ENCODE measurements around the gene IFITM5. TPM values are rescaled to one million over a fixed set of nuclear protein-coding genes. Genes with fewer than 3 reads are reported as not detected.

Gene IFITM5
- total and polyA plus RNA-seq, 2 donors (not counting 1 experiment from before 2014, with no cell fraction given), result not detected

- Histone ChIP-seq H3K79me2 (ENCODE audit: control insufficient read depth, insufficient read depth, low read length) (peaks cover 8% of the 10 kb centered on the region), H2AFZ (ENCODE audit: insufficient read depth, low read depth, low read length, poor library complexity, severe bottlenecking) (no peak overlapping the region), H4K20me1 (ENCODE audit: control insufficient read depth, insufficient read depth, low read length, poor library complexity, severe bottlenecking) (no peaks in the 10 kb centered on the region), H3K36me3 (replicated peaks in 1 of 2; ENCODE audit: control extremely low read depth in 1 of 2, control insufficient read depth in 1 of 2, extremely low read depth in 1 of 2, insufficient read depth in 2 of 2, low read length in 1 of 2) (no peaks in the 10 kb centered on the region), H3K9ac (ENCODE audit: low read length) (peak overlapping the region; percentile 28), H3K27me3 (replicated peaks in 1 of 4; ENCODE audit: control extremely low read depth in 1 of 4, control insufficient read depth in 3 of 4, insufficient read depth in 4 of 4, low read length in 3 of 4) (peaks cover 0 to 18% (median 3%) of the 10 kb centered on the region in 4 experiments), H3K4me2 (replicated peaks; ENCODE audit: low read depth, low read length, poor library complexity, severe bottlenecking) (peak overlapping the region; percentile 99), H3K4me1 (ENCODE audit: control insufficient read depth in 2 of 2, insufficient read depth in 2 of 2, low read length in 2 of 2) (peaks cover 18 to 25% of the 10 kb centered on the region in 2 donors), H3K4me3 (ENCODE audit: control extremely low read depth in 1 of 5, extremely low read depth in 1 of 5, insufficient read depth in 1 of 5, low read depth in 2 of 5, low read length in 4 of 5) (peak overlapping the region in 3 of 5 experiments; percentile 29 to 63 (median 41)), H3K27ac (ENCODE audit: low read length in 2 of 2) (no peak overlapping the region), H3K9me3 (ENCODE audit: control extremely low read depth in 1 of 3, control insufficient read depth in 2 of 3, insufficient read depth in 1 of 3, low read length in 2 of 3) (no peaks in the 10 kb centered on the region)
- WGBS (ENCODE audit: insufficient coverage), result 80% methylated on average over 42 of the region's 48 CpGs
- Mint-ChIP-seq H3K4me1 (peaks cover 20% of the 10 kb centered on the region), H3K4me3 (peak overlapping the region; percentile 81), H3K9me3 (ENCODE audit: insufficient read depth) (no peaks in the 10 kb centered on the region), H3K27me3 (peaks cover 9% of the 10 kb centered on the region), H3K27ac (peak overlapping the region; percentile 83)
- ChIA-PET CTCF (interaction anchor here (0.6 to 5.6 kb wide), 4 partner anchors 15 to 40 kb away, joined by 4 to 35 read pairs (median 5); no protein-coding TSS in a partner anchor), POLR2A (interaction anchor here (1.5 to 2.7 kb wide), 3 partner anchors 10 to 23 kb away, joined by 5 to 11 read pairs (median 9); no protein-coding TSS in a partner anchor)
- ATAC-seq (ENCODE audit: low read depth), result no peak
- DNase-seq, result no peak
- no peak for TF ChIP-seq CTCF (IDR thresholded peaks at IDR 0.05)
- TF ChIP-seq EZH2 (IDR thresholded peaks at IDR 0.05; ENCODE audit: borderline replicate concordance, insufficient read depth, low read depth, low read length, poor library complexity, severe bottlenecking), result no peak
- intact Hi-C loops (cut with micrococcal nuclease), result loop anchor here (2.0 to 5.0 kb wide), 2 partner anchors 21 to 53 kb away; partner anchors contain the start of genes PSMD13 and SIRT3
These were observed 9.4 kb downstream of the IFITM5 start for GRCh38 chr11:289712-290620.
